ENCODE data around the gene SULT1C2.

The SULT1C2 gene

GRCh38 chr2:108297436-108298141 is 8.9 kb downstream of the SULT1C2 start:
- DNase-seq: no peak

GRCh38 chr2:108301558-108301957 is 12.9 kb downstream of the SULT1C2 start:
- DNase-seq: no peak

GRCh38 chr2:108304975-108305374 is 16.3 kb downstream of the SULT1C2 start:
- no peak for DNase-seq

GRCh38 chr2:108305901-108306300 is 17.2 kb downstream of the SULT1C2 start:
- no peak for DNase-seq

- DNase-seq: no peak
Measured at GRCh38 chr2:108309903-108310302, 21.2 kb downstream of the SULT1C2 start.

- DNase-seq: no peak
Measured at GRCh38 chr2:108314586-108315296, 26.0 kb downstream of the SULT1C2 start.

- no peak for DNase-seq
Measured at GRCh38 chr2:108315444-108315934, 26.8 kb downstream of the SULT1C2 start.

- DNase-seq: no peak
Measured at GRCh38 chr2:108316033-108316432, 27.3 kb downstream of the SULT1C2 start.

GRCh38 chr2:108316461-108317258 is 28.0 kb downstream of the SULT1C2 start:
- DNase-seq: no peak

GRCh38 chr2:108320326-108320922 is 31.7 kb downstream of the SULT1C2 start:
- no peak for DNase-seq

GRCh38 chr2:108323619-108324018 is 34.9 kb downstream of the SULT1C2 start:
- DNase-seq: no peak

- DNase-seq: no peak
Measured at GRCh38 chr2:108324531-108325255, 36.0 kb downstream of the SULT1C2 start.

- no peak for DNase-seq
Measured at GRCh38 chr2:108325756-108326155, 37.1 kb downstream of the SULT1C2 start.

- DNase-seq: no peak
Measured at GRCh38 chr2:108329771-108330170, 41.1 kb downstream of the SULT1C2 start.

- DNase-seq: no peak
Measured at GRCh38 chr2:108330979-108331378, 42.3 kb downstream of the SULT1C2 start.

- DNase-seq: no peak
Measured at GRCh38 chr2:108345951-108346350, 57.3 kb downstream of the SULT1C2 start.

- DNase-seq: no peak
Measured at GRCh38 chr2:108346827-108347226, 58.1 kb downstream of the SULT1C2 start.

- no peak for DNase-seq
Measured at GRCh38 chr2:108347786-108348185, 59.1 kb downstream of the SULT1C2 start.

- DNase-seq: no peak
Measured at GRCh38 chr2:108348816-108349570, 60.3 kb downstream of the SULT1C2 start.

GRCh38 chr2:108349571-108349928 is 60.9 kb downstream of the SULT1C2 start:
- no peak for DNase-seq

GRCh38 chr2:108351889-108352288 is 63.2 kb downstream of the SULT1C2 start:
- no peak for DNase-seq

- no peak for DNase-seq
Measured at GRCh38 chr2:108354136-108354535, 65.4 kb downstream of the SULT1C2 start.

Data from stimulated activated naive CD4-positive, alpha-beta T cell treated with Interleukin-2 at 50 U/mL for 16 hours (primary cell).